ENCODE measurements around the gene ALDH4A1. TPM values are rescaled to one million over a fixed set of nuclear protein-coding genes. Genes with fewer than 3 reads are reported as not detected.

Gene ALDH4A1
- total and polyA plus RNA-seq, 10 of the 15 experiments (the other 5 are each of a cell fraction or from before 2014, with no cell fraction given): 0.06 to 25.5 (median 13.0) TPM

GRCh38 chr1:18885311-18886002, 16.9 kb downstream of the ALDH4A1 start:
- H3K36me3 ChIP-seq (ENCODE audit: control insufficient read depth in 2 of 2, insufficient read depth in 2 of 2, low read length in 1 of 2): peaks cover 0 to 3% of the 10 kb centered on the region in 2 experiments; a peak in 2 of 4 replicates
- ChIA-PET CTCF (interaction anchor here (1.0 to 3.4 kb wide), 6 partner anchors 22 to 353 kb away, joined by 3 to 13 read pairs (median 8); no protein-coding TSS in a partner anchor), SMC1A (ENCODE audit: uncharacterized antibody, unreplicated experiment) (interaction anchor here (1.8 kb wide), 1 partner anchor 23 kb away, joined by 3 read pairs; no protein-coding TSS in a partner anchor), POLR2A (no interaction called here), RAD21 (ENCODE audit: unreplicated experiment) (interaction anchor here (1.6 kb wide), 1 partner anchor 22 kb away, joined by 8 read pairs; no protein-coding TSS in a partner anchor)
- intact Hi-C loops (cut with micrococcal nuclease; ENCODE audit: unreplicated experiment): loop anchor here (2.0 kb wide), 1 partner anchor 355 kb away; no protein-coding TSS in a partner anchor
- no peak overlapping the region for H3K4me3 ChIP-seq
- H3K4me1 ChIP-seq (ENCODE audit: control insufficient read depth, insufficient read depth, low read length): no peaks in the 10 kb centered on the region
- TF ChIP-seq HSF1 (IDR thresholded peaks at IDR 0.05; ENCODE audit: low read depth, low read length) (no peak), TARDBP (IDR thresholded peaks at IDR 0.05; ENCODE audit: borderline replicate concordance) (no peak), CHD1 (IDR thresholded peaks at IDR 0.05; ENCODE audit: low read depth, low read length) (no peak), ZZZ3 (IDR thresholded peaks at IDR 0.05; ENCODE audit: control insufficient read depth, insufficient read length, low read depth) (no peak), NBN (IDR thresholded peaks at IDR 0.05) (no peak), RBBP5 (conservative IDR thresholded peaks at IDR 0.05) (no peak), ZBTB4 (CRISPR knock-in tag; IDR thresholded peaks at IDR 0.05) (no peak), ASH2L (IDR thresholded peaks at IDR 0.05; ENCODE audit: borderline replicate concordance, low read depth) (no peak), POLR2AphosphoS2 (IDR thresholded peaks at IDR 0.05; ENCODE audit: low read depth, low read length) (no peak), PAX5 (IDR thresholded peaks at IDR 0.05; ENCODE audit: borderline replicate concordance, low read depth, low read length) (no peak), PML (IDR thresholded peaks at IDR 0.05; ENCODE audit: low read length) (no peak), ZNF207 (IDR thresholded peaks at IDR 0.05; ENCODE audit: borderline replicate concordance) (no peak), GATAD2B (conservative IDR thresholded peaks at IDR 0.05; ENCODE audit: low read depth) (no peak), LARP7 (IDR thresholded peaks at IDR 0.05) (no peak), MTA3 (IDR thresholded peaks at IDR 0.05; ENCODE audit: borderline replicate concordance, low read length) (no peak)
- no peak overlapping the region for H3K27ac ChIP-seq (ENCODE audit: control insufficient read depth, insufficient read depth)
- no peak for FAIRE-seq
- no peaks in the 10 kb centered on the region for H3K27me3 ChIP-seq (replicated peaks in 1 of 2; ENCODE audit: control insufficient read depth in 2 of 2, insufficient read depth in 2 of 2, low read length in 1 of 2)
- ATAC-seq: no peak
- BruUV-seq (replicated peaks): no TSS peak
- no peaks in the 10 kb centered on the region for H3K79me2 ChIP-seq (ENCODE audit: control insufficient read depth, insufficient read depth, low read length)
- H3K4me2 ChIP-seq (ENCODE audit: control insufficient read depth, insufficient read depth): no peak overlapping the region
- DNase-seq (ENCODE audit: low read depth, low spot score): no peak
- WGBS (ENCODE audit: insufficient coverage, insufficient replicate concordance, low lambda C conversion rate, missing lambda C conversion rate): 82% methylated on average over 13 of the region's 17 CpGs
- H4K20me1 ChIP-seq (ENCODE audit: control insufficient read depth, insufficient read depth): no peaks in the 10 kb centered on the region
- in situ Hi-C loops (cut with MboI): no loop called here
- H3K9ac ChIP-seq (ENCODE audit: control insufficient read depth, insufficient read depth, low read length): no peak overlapping the region
- H3K9me3 ChIP-seq (replicated peaks; ENCODE audit: control insufficient read depth, insufficient read depth, low read length): no peaks in the 10 kb centered on the region
- H2AFZ ChIP-seq (ENCODE audit: control insufficient read depth, low read depth, low read length): no peak overlapping the region
